ENCODE measurements around the gene MRPL19. TPM values are rescaled to one million over a fixed set of nuclear protein-coding genes. Genes with fewer than 3 reads are reported as not detected.

MRPL19 gene
- total RNA-seq, 1 donor from 2014 or later: 47.6 TPM

DNA sequence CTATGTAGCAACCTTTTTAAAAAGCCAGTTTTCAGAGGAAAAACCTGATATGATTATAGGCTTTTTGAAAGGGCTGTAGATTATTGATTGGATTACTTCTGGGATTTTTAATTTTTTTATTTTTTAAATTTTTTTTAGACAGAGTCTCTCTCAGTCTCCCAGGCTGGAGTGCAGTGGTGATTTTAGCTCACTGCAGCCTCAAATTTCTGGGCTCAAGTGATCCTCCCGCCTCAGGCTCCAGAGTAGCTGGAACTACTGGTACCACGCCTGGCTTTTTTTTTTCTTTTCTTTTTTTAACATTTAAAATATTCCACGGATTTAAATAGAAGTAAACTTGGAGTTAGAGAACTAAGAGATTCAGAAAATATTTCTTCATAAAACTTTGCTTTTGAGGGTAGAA lies 1.2 kb downstream of the MRPL19 start:
- Mint-ChIP-seq H3K9me3 (no peaks in the 10 kb centered on the region), H3K4me3 (peak overlapping the region; percentile 94), H3K4me1 (peaks cover 13% of the 10 kb centered on the region), H3K36me3 (peaks cover 24% of the 10 kb centered on the region), H3K27ac (peak overlapping the region; percentile 94), H3K27me3 (ENCODE audit: low read depth) (no peaks in the 10 kb centered on the region)
- no peak for DNase-seq (ENCODE audit: low spot score in 2 of 2, unreplicated experiment in 2 of 2)
- TF ChIP-seq, protein P1, sequence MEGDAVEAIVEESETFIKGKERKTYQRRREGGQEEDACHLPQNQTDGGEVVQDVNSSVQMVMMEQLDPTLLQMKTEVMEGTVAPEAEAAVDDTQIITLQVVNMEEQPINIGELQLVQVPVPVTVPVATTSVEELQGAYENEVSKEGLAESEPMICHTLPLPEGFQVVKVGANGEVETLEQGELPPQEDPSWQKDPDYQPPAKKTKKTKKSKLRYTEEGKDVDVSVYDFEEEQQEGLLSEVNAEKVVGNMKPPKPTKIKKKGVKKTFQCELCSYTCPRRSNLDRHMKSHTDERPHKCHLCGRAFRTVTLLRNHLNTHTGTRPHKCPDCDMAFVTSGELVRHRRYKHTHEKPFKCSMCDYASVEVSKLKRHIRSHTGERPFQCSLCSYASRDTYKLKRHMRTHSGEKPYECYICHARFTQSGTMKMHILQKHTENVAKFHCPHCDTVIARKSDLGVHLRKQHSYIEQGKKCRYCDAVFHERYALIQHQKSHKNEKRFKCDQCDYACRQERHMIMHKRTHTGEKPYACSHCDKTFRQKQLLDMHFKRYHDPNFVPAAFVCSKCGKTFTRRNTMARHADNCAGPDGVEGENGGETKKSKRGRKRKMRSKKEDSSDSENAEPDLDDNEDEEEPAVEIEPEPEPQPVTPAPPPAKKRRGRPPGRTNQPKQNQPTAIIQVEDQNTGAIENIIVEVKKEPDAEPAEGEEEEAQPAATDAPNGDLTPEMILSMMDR (IDR thresholded peaks at IDR 0.05; ENCODE audit: unreplicated experiment): no peak

GRCh38 chr2:75654012-75654411 lies 7.4 kb downstream of the MRPL19 start:
- no peaks in the 10 kb centered on the region for H3K27me3 Mint-ChIP-seq (ENCODE audit: low read depth)
- H3K36me3 Mint-ChIP-seq: peaks cover 76% of the 10 kb centered on the region
- TF ChIP-seq, protein P1 (IDR thresholded peaks at IDR 0.05; ENCODE audit: unreplicated experiment): no peak
- DNase-seq (ENCODE audit: low spot score in 2 of 2, unreplicated experiment in 2 of 2): no peak
- H3K9me3 Mint-ChIP-seq: peaks cover 18% of the 10 kb centered on the region
- no peak overlapping the region for H3K27ac Mint-ChIP-seq
- no peak overlapping the region for H3K4me3 Mint-ChIP-seq
- H3K4me1 Mint-ChIP-seq: peaks cover 2% of the 10 kb centered on the region

DNA sequence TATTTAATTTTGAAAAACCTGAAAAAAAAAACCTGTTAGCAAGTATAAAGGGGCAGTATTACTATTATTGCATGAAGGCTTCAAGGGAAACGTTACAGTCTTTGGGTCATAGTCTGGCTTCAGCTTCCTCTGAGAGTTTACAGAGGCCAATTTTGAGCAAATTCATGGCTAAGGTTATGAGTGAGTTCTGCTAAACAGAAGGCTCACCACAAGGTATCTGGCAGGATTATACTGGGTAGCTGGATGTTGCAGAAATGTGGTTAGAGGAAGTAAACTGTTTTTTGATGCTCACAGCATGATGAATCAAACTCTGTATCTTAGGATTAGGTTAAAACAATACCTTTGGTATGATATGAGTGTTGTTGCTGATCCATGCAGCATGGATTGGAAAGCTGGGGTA lies 9.3 kb downstream of the MRPL19 start:
- H3K27me3 Mint-ChIP-seq (ENCODE audit: low read depth): no peaks in the 10 kb centered on the region
- no peak overlapping the region for H3K4me3 Mint-ChIP-seq
- DNase-seq (ENCODE audit: low spot score in 2 of 2, unreplicated experiment in 2 of 2): no peak
- peaks cover 33% of the 10 kb centered on the region for H3K9me3 Mint-ChIP-seq
- no peak overlapping the region for H3K27ac Mint-ChIP-seq
- TF ChIP-seq, protein P1 (IDR thresholded peaks at IDR 0.05; ENCODE audit: unreplicated experiment): no peak
- no peaks in the 10 kb centered on the region for H3K4me1 Mint-ChIP-seq
- peaks cover 81% of the 10 kb centered on the region for H3K36me3 Mint-ChIP-seq

- Mint-ChIP-seq H3K4me1 (no peaks in the 10 kb centered on the region), H3K4me3 (no peak overlapping the region), H3K36me3 (peaks cover 83% of the 10 kb centered on the region), H3K27me3 (ENCODE audit: low read depth) (no peaks in the 10 kb centered on the region), H3K9me3 (peaks cover 38% of the 10 kb centered on the region), H3K27ac (no peak overlapping the region)
- TF ChIP-seq, protein P1 (IDR thresholded peaks at IDR 0.05; ENCODE audit: unreplicated experiment): no peak
- no peak for DNase-seq (ENCODE audit: low spot score in 2 of 2, unreplicated experiment in 2 of 2)
Measured at GRCh38 chr2:75656563-75656962, 10.0 kb downstream of the MRPL19 start.

- peaks cover 89% of the 10 kb centered on the region for H3K36me3 Mint-ChIP-seq
- H3K27ac Mint-ChIP-seq: no peak overlapping the region
- no peaks in the 10 kb centered on the region for H3K4me1 Mint-ChIP-seq
- no peak overlapping the region for H3K4me3 Mint-ChIP-seq
- peaks cover 42% of the 10 kb centered on the region for H3K9me3 Mint-ChIP-seq
- H3K27me3 Mint-ChIP-seq (ENCODE audit: low read depth): no peaks in the 10 kb centered on the region
- no peak for DNase-seq (ENCODE audit: low spot score in 2 of 2, unreplicated experiment in 2 of 2)
- TF ChIP-seq, protein P1 (IDR thresholded peaks at IDR 0.05; ENCODE audit: unreplicated experiment): no peak
Measured at GRCh38 chr2:75657798-75658197, 11.2 kb downstream of the MRPL19 start.

GRCh38 chr2:75666911-75667310 lies 20.3 kb downstream of the MRPL19 start:
- H3K27ac Mint-ChIP-seq: peak overlapping the region; percentile 93
- peaks cover 19% of the 10 kb centered on the region for H3K4me1 Mint-ChIP-seq
- H3K4me3 Mint-ChIP-seq: no peak overlapping the region
- no peak for DNase-seq (ENCODE audit: low spot score in 2 of 2, unreplicated experiment in 2 of 2)
- peaks cover under 1% of the 10 kb centered on the region for H3K9me3 Mint-ChIP-seq
- peaks cover 42% of the 10 kb centered on the region for H3K36me3 Mint-ChIP-seq
- no peaks in the 10 kb centered on the region for H3K27me3 Mint-ChIP-seq (ENCODE audit: low read depth)
- TF ChIP-seq, protein P1 (IDR thresholded peaks at IDR 0.05; ENCODE audit: unreplicated experiment): no peak
